Fibroblast of lung (primary cell): ENCODE data around the gene PEPD. TPM values are rescaled to one million over a fixed set of nuclear protein-coding genes. Genes with fewer than 3 reads are reported as not detected.

Experiments
- DNase-seq, 2 donors: peaks; one replicate each; pipeline versions ENCODE4 v3.0.0 to v3.0.0-alpha.2; 2010; ENCODE audit warnings: low read depth in 2 of 2
- H2AFZ ChIP-seq: 2 replicates; pipeline ENCODE4 v1.5.1; 2012; ENCODE audit warnings: low read length, control low read depth, inconsistent platforms
- H3K27ac ChIP-seq: 2 replicates; pipeline ENCODE4 v1.5.1; 2011; ENCODE audit warnings: low read length, control low read depth; ENCODE audit not compliant: insufficient read depth
- H3K27me3 ChIP-seq: 2 replicates; pipeline ENCODE4 v1.5.1; 2011; ENCODE audit warnings: mild to moderate bottlenecking, low read length; ENCODE audit not compliant: control insufficient read depth, insufficient read depth
- H3K36me3 ChIP-seq: 2 replicates; pipeline ENCODE4 v1.5.1; 2011; ENCODE audit warnings: low read length; ENCODE audit not compliant: control insufficient read depth, insufficient read depth
- H3K4me1 ChIP-seq: 2 replicates; pipeline ENCODE4 v1.5.1; 2011; ENCODE audit warnings: low read length; ENCODE audit not compliant: control insufficient read depth, insufficient read depth; ENCODE audit errors: extremely low read depth
- H3K4me2 ChIP-seq: 2 replicates; pipeline ENCODE4 v1.5.1; 2011; ENCODE audit warnings: low read length, control low read depth; ENCODE audit not compliant: insufficient read depth; ENCODE audit errors: extremely low read depth
- H3K4me3 ChIP-seq, 4 experiments: fragments of 200-600 bp in 1 of 4; sonication (generic) in 1 of 4; replicated peaks in 1 of 4; 2 replicates each; pipeline ENCODE4 v1.5.1; 2011 to 2016; ENCODE audit warnings: low read length in 4 of 4, low read depth in 3 of 4, mild to moderate bottlenecking in 3 of 4, control low read depth in 2 of 4, inconsistent platforms in 1 of 4, mixed read lengths in 1 of 4; ENCODE audit not compliant: insufficient read depth in 1 of 4; ENCODE audit errors: control extremely low read depth in 1 of 4
- H3K79me2 ChIP-seq: 2 replicates; pipeline ENCODE4 v1.5.1; 2012; ENCODE audit warnings: mild to moderate bottlenecking, low read length, inconsistent platforms; ENCODE audit not compliant: control insufficient read depth, insufficient read depth
- H3K9ac ChIP-seq: 2 replicates; pipeline ENCODE4 v1.5.1; 2011; ENCODE audit warnings: mild to moderate bottlenecking, low read length, control low read depth; ENCODE audit not compliant: insufficient read depth
- H3K9me3 ChIP-seq: 2 replicates; pipeline ENCODE4 v1.5.1; 2012; ENCODE audit warnings: low read depth, low read length; ENCODE audit not compliant: control insufficient read depth, insufficient read depth
- H4K20me1 ChIP-seq: 2 replicates; pipeline ENCODE4 v1.5.1; 2011; ENCODE audit warnings: low read length; ENCODE audit not compliant: control insufficient read depth, insufficient read depth; ENCODE audit errors: extremely low read depth
- CTCF ChIP-seq, 2 donors: IDR thresholded peaks in 1 of 2; conservative IDR thresholded peaks in 1 of 2; 1 replicate in 1 of 2; 2 replicates in 1 of 2; pipeline ENCODE4 v1.5.1; 2011 to 2012; ENCODE audit warnings: low read length in 2 of 2, control low read depth in 1 of 2, inconsistent platforms in 1 of 2, low read depth in 1 of 2, mild to moderate bottlenecking in 1 of 2
- EZH2 ChIP-seq: IDR thresholded peaks from 2 replicates; pipeline ENCODE4 v1.5.1; 2012; ENCODE audit warnings: low read length, control low read depth, mild to moderate bottlenecking; ENCODE audit errors: missing control alignments
- polyA plus RNA-seq, 2 donors: library from polyadenylated mRNA; depleted of rRNA in 1 of 2; stranded (reverse) in 1 of 2; unstranded in 1 of 2; fragments of >200 nt; gene quantifications; 2 replicates each; pipeline ENCODE4 v1.2.1, GENCODE V29; 2011 to 2012; ENCODE audit warnings: missing spikeins in 1 of 2
- total RNA-seq: library from RNA; depleted of rRNA; stranded (reverse); fragments of >200 nt; gene quantifications from 2 replicates; pipeline ENCODE4 v1.2.1, GENCODE V29; 2014

The PEPD gene
- total and polyA plus RNA-seq, 2 donors (not counting 1 experiment from before 2014, with no cell fraction given) = 59.8 to 81.9 TPM

GRCh38 chr19:33554391-33554790, 32.8 kb upstream of the PEPD start:
- Histone ChIP-seq H3K36me3 (no peaks in the 10 kb centered on the region), H3K9ac (no peak overlapping the region), H3K27me3 (no peaks in the 10 kb centered on the region), H3K9me3 (no peaks in the 10 kb centered on the region), H3K4me1 (no peaks in the 10 kb centered on the region), H3K79me2 (no peaks in the 10 kb centered on the region), H2AFZ (no peak overlapping the region), H3K4me2 (no peak overlapping the region), H3K27ac (no peak overlapping the region), H3K4me3 (no peak overlapping the region), H4K20me1 (no peaks in the 10 kb centered on the region)
- DNase-seq = no peak
- TF ChIP-seq CTCF (conservative IDR thresholded peaks at IDR 0.05 in 1 of 2, IDR thresholded peaks at IDR 0.05 in 1 of 2; ENCODE audit: low read depth in 1 of 2, low read length in 2 of 2) = no peak
- no peak for TF ChIP-seq EZH2

- H3K4me2 ChIP-seq = no peak overlapping the region
These were observed 32.1 kb upstream of the PEPD start for GRCh38 chr19:33553530-33554310.

GRCh38 chr19:33552928-33553279, 31.3 kb upstream of the PEPD start:
- Histone ChIP-seq H3K27ac (no peak overlapping the region), H2AFZ (no peak overlapping the region), H3K4me1 (no peaks in the 10 kb centered on the region), H3K79me2 (no peaks in the 10 kb centered on the region), H3K9ac (no peak overlapping the region), H3K36me3 (no peaks in the 10 kb centered on the region), H3K27me3 (no peaks in the 10 kb centered on the region), H3K4me3 (no peak overlapping the region), H3K4me2 (no peak overlapping the region), H3K9me3 (no peaks in the 10 kb centered on the region), H4K20me1 (no peaks in the 10 kb centered on the region)
- no peak for TF ChIP-seq CTCF (conservative IDR thresholded peaks at IDR 0.05 in 1 of 2, IDR thresholded peaks at IDR 0.05 in 1 of 2; ENCODE audit: low read depth in 1 of 2, low read length in 2 of 2)
- no peak for TF ChIP-seq EZH2
- DNase-seq = no peak

More at GRCh38 chr19:33553530-33554310, 32.1 kb upstream of the PEPD start:
- H3K9ac ChIP-seq = no peak overlapping the region
- H2AFZ ChIP-seq = no peak overlapping the region
- H3K9me3 ChIP-seq = no peaks in the 10 kb centered on the region
- TF ChIP-seq CTCF (conservative IDR thresholded peaks at IDR 0.05 in 1 of 2, IDR thresholded peaks at IDR 0.05 in 1 of 2; ENCODE audit: low read depth in 1 of 2, low read length in 2 of 2) (no peak), EZH2 (no peak)
- no peaks in the 10 kb centered on the region for H4K20me1 ChIP-seq
- H3K4me3 ChIP-seq = no peak overlapping the region
- H3K4me1 ChIP-seq = no peaks in the 10 kb centered on the region
- H3K36me3 ChIP-seq = no peaks in the 10 kb centered on the region
- H3K79me2 ChIP-seq = no peaks in the 10 kb centered on the region
- DNase-seq = no peak
- no peak overlapping the region for H3K27ac ChIP-seq
- no peaks in the 10 kb centered on the region for H3K27me3 ChIP-seq
